ENCODE measurements around the gene LCE4A.

The LCE4A gene

GRCh38 chr1:152747831-152748230 lies 39.9 kb downstream of the LCE4A start:
- no peak for FAIRE-seq

- no peak for FAIRE-seq
Observed at GRCh38 chr1:152752225-152752624, 44.3 kb downstream of the LCE4A start.

DNA sequence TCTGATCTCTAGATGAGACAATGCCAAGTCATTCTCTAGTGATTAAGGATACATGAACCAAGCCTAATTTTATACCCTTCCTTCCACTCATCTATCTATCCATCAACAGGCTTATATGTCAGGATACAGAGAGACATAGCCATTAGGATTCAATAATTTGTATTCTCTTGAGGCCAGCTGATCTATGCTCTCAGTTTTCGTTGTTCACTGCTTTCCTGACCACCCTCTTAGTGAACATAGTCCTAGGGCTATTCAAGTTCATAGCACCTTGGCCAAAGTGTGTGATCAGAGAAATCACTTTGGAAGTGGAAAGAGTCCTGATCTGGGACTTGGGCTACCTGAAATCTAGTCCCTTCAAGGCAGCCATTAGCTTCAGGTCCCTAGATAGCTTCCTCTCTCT lies 45.6 kb downstream of the LCE4A start:
- no peak for FAIRE-seq

GRCh38 chr1:152756872-152757271 lies 48.9 kb downstream of the LCE4A start:
- FAIRE-seq: no peak

GRCh38 chr1:152757747-152758146 lies 49.8 kb downstream of the LCE4A start, which contains the start of gene KPRP:
Gene KPRP, plus strand, starts transcription at chr1:152758025. Its CDS starts 1,564 bp downstream, at chr1:152759589.
- FAIRE-seq: no peak

GRCh38 chr1:152758636-152759035 lies 50.7 kb downstream of the LCE4A start:
- FAIRE-seq: no peak

Measured in islet of Langerhans (tissue), 1 donor.